ENCODE data around the gene CALML3.

Gene CALML3

GRCh38 chr10:5504146-5505072 is 20.4 kb upstream of the CALML3 start:
- no peak overlapping the region for H3K4me3 ChIP-seq (ENCODE audit: low read depth, low read length)
- no peaks in the 10 kb centered on the region for H3K4me1 ChIP-seq
- H3K36me3 ChIP-seq, result no peaks in the 10 kb centered on the region
- no peak for DNase-seq
- H3K9me3 ChIP-seq, result no peaks in the 10 kb centered on the region
- no peaks in the 10 kb centered on the region; the same call in 1 of the 2 replicates for H3K27me3 ChIP-seq
- TF ChIP-seq CTCF (IDR thresholded peaks at IDR 0.05; ENCODE audit: low read depth, low read length), result no peak

GRCh38 chr10:5506246-5506645 is 18.5 kb upstream of the CALML3 start:
- H3K4me1 ChIP-seq, result no peaks in the 10 kb centered on the region
- no peak for TF ChIP-seq CTCF (IDR thresholded peaks at IDR 0.05; ENCODE audit: low read depth, low read length)
- H3K27me3 ChIP-seq, result no peaks in the 10 kb centered on the region; the same call in 1 of the 2 replicates
- DNase-seq, result no peak
- H3K4me3 ChIP-seq (ENCODE audit: low read depth, low read length), result no peak overlapping the region
- H3K36me3 ChIP-seq, result no peaks in the 10 kb centered on the region
- H3K9me3 ChIP-seq, result no peaks in the 10 kb centered on the region

- no peak for TF ChIP-seq CTCF (IDR thresholded peaks at IDR 0.05; ENCODE audit: low read depth, low read length)
- H3K4me1 ChIP-seq, result no peaks in the 10 kb centered on the region
- DNase-seq, result no peak
Observed at GRCh38 chr10:5506751-5507648, 17.8 kb upstream of the CALML3 start.

DNA sequence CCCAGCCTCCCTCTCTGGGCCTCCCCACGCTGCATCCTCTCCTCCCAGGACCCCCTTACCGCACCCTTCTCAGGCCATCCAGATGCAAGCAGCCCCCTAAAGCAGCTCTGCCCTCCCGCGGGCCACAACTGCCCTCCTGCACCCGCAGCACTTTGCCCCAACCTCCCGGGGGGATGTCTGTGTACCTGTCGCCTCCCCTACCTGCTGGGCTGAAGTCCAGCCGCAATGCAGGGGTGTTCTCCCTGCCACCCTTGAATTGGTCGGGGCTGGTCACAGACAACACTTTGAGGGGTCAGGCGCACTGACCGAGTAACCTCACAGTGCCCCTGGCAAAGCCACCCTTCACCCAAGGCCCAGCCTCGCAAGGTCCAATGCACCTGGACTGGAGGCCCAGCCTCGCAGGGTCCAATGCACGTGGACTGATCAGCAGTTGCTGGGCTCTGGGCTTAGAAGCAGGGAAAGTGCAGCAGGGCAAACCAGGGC is 17.1 kb upstream of the CALML3 start:
- DNase-seq, result no peak
- TF ChIP-seq CTCF (IDR thresholded peaks at IDR 0.05; ENCODE audit: low read depth, low read length), result no peak
- no peaks in the 10 kb centered on the region for H3K9me3 ChIP-seq
- no peak overlapping the region for H3K4me3 ChIP-seq (ENCODE audit: low read depth, low read length)
- H3K36me3 ChIP-seq, result no peaks in the 10 kb centered on the region
- no peaks in the 10 kb centered on the region for H3K4me1 ChIP-seq
- no peaks in the 10 kb centered on the region; the same call in 1 of the 2 replicates for H3K27me3 ChIP-seq

More at GRCh38 chr10:5506751-5507648, 17.8 kb upstream of the CALML3 start:
- Histone ChIP-seq H3K9me3 (no peaks in the 10 kb centered on the region), H3K36me3 (no peaks in the 10 kb centered on the region), H3K27me3 (no peaks in the 10 kb centered on the region; the same call in 1 of the 2 replicates), H3K4me3 (ENCODE audit: low read depth, low read length) (no peak overlapping the region)

- DNase-seq, result no peak
- no peaks in the 10 kb centered on the region for H3K4me1 ChIP-seq
- H3K9me3 ChIP-seq, result no peaks in the 10 kb centered on the region
- H3K27me3 ChIP-seq, result no peaks in the 10 kb centered on the region; the same call in 1 of the 2 replicates
- H3K36me3 ChIP-seq, result no peaks in the 10 kb centered on the region
- TF ChIP-seq CTCF (IDR thresholded peaks at IDR 0.05; ENCODE audit: low read depth, low read length), result no peak
- no peak overlapping the region for H3K4me3 ChIP-seq (ENCODE audit: low read depth, low read length)
Observed at GRCh38 chr10:5508161-5508604, 16.6 kb upstream of the CALML3 start.

All from BE2C (cell line).